ENCODE measurements around the gene BCAS1. TPM values are rescaled to one million over a fixed set of nuclear protein-coding genes. Genes with fewer than 3 reads are reported as not detected.

Gene BCAS1
- total RNA-seq, 1 donor from 2014 or later: 0.04 TPM

GRCh38 chr20:53919886-53920285, 150.5 kb downstream of the BCAS1 start:
- TF ChIP-seq, protein P1, sequence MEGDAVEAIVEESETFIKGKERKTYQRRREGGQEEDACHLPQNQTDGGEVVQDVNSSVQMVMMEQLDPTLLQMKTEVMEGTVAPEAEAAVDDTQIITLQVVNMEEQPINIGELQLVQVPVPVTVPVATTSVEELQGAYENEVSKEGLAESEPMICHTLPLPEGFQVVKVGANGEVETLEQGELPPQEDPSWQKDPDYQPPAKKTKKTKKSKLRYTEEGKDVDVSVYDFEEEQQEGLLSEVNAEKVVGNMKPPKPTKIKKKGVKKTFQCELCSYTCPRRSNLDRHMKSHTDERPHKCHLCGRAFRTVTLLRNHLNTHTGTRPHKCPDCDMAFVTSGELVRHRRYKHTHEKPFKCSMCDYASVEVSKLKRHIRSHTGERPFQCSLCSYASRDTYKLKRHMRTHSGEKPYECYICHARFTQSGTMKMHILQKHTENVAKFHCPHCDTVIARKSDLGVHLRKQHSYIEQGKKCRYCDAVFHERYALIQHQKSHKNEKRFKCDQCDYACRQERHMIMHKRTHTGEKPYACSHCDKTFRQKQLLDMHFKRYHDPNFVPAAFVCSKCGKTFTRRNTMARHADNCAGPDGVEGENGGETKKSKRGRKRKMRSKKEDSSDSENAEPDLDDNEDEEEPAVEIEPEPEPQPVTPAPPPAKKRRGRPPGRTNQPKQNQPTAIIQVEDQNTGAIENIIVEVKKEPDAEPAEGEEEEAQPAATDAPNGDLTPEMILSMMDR (IDR thresholded peaks at IDR 0.05; ENCODE audit: insufficient read depth, low read length, poor library complexity, severe bottlenecking): no peak
- no peaks in the 10 kb centered on the region for H3K27me3 ChIP-seq (ENCODE audit: control insufficient read depth, insufficient read depth, low read length)
- no peaks in the 10 kb centered on the region for H3K36me3 ChIP-seq (ENCODE audit: control insufficient read depth, insufficient read depth, low read length)
- no peak for DNase-seq (ENCODE audit: low read depth)
- no peak overlapping the region for H3K4me3 ChIP-seq (ENCODE audit: low read depth, low read length)

DNA sequence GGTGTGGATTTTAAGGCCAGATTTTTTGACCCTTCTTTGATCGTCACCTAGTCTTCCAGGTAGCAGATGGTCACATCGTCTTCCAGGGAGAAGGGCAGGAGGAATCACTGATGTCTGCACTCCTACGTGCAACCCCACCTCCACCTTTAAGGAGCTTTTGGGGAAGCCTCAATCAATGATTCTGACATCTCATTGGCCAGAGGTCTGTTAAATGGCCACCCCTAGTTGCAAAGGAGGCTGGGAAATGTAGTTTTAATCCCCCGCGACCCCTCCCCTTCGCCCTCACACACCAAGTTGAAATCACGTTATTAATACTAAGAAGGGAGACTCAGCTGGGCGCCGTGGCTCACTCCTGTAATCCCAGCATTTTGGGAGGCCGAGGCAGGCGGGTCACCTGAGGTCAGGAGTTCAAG, 151.4 kb downstream of the BCAS1 start:
- Histone ChIP-seq H3K4me3 (ENCODE audit: low read depth, low read length) (no peak overlapping the region), H3K36me3 (ENCODE audit: control insufficient read depth, insufficient read depth, low read length) (no peaks in the 10 kb centered on the region), H3K27me3 (ENCODE audit: control insufficient read depth, insufficient read depth, low read length) (no peaks in the 10 kb centered on the region)
- TF ChIP-seq, protein P1 (IDR thresholded peaks at IDR 0.05; ENCODE audit: insufficient read depth, low read length, poor library complexity, severe bottlenecking): no peak
- no peak for DNase-seq (ENCODE audit: low read depth)

- no peak for DNase-seq (ENCODE audit: low read depth)
- H3K4me3 ChIP-seq (ENCODE audit: low read depth, low read length): no peak overlapping the region
- no peaks in the 10 kb centered on the region for H3K36me3 ChIP-seq (ENCODE audit: control insufficient read depth, insufficient read depth, low read length)
- TF ChIP-seq, protein P1 (IDR thresholded peaks at IDR 0.05; ENCODE audit: insufficient read depth, low read length, poor library complexity, severe bottlenecking): no peak
- H3K27me3 ChIP-seq (ENCODE audit: control insufficient read depth, insufficient read depth, low read length): no peaks in the 10 kb centered on the region
Measured at GRCh38 chr20:53918020-53918311, 152.4 kb downstream of the BCAS1 start.

- no peak for DNase-seq (ENCODE audit: low read depth)
- Histone ChIP-seq H3K27me3 (ENCODE audit: control insufficient read depth, insufficient read depth, low read length) (no peaks in the 10 kb centered on the region), H3K36me3 (ENCODE audit: control insufficient read depth, insufficient read depth, low read length) (no peaks in the 10 kb centered on the region), H3K4me3 (ENCODE audit: low read depth, low read length) (no peak overlapping the region)
- TF ChIP-seq, protein P1 (IDR thresholded peaks at IDR 0.05; ENCODE audit: insufficient read depth, low read length, poor library complexity, severe bottlenecking): no peak
Measured at GRCh38 chr20:53917145-53918019, 153.0 kb downstream of the BCAS1 start.

DNA sequence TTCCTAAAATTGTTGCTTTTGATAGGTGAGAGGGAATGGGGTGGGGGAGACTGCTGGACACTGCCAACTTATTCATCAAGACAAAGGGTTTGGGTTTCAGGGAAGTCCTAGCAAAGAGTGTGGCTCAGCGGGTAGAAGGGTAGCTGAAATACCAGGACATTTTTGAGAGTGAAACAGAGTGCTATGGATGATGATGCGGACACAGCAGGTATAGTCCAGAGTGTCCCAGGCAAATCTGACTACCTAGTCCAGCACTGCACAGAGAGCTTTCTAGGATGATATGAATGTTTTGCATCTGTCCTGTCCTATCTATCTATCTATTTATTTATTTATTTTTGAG, 154.3 kb downstream of the BCAS1 start:
- Histone ChIP-seq H3K27me3 (ENCODE audit: control insufficient read depth, insufficient read depth, low read length) (no peaks in the 10 kb centered on the region), H3K4me3 (ENCODE audit: low read depth, low read length) (no peak overlapping the region), H3K36me3 (ENCODE audit: control insufficient read depth, insufficient read depth, low read length) (no peaks in the 10 kb centered on the region)
- TF ChIP-seq, protein P1 (IDR thresholded peaks at IDR 0.05; ENCODE audit: insufficient read depth, low read length, poor library complexity, severe bottlenecking): no peak
- no peak for DNase-seq (ENCODE audit: low read depth)

All from kidney epithelial cell (primary cell).